GM21576 (cell line): ENCODE results near the gene ALDH9A1.
A peak's percentile ranks its signal among the peaks of the same experiment; 100 is the strongest.
"Not testable (repeated sequence)": the region's sequence is repeated elsewhere in the genome, so short reads cannot be mapped to it uniquely, and the experiment has no call there.

ENCODE experiments used
- ATAC-seq: cut with Tn5 transposase; IDR thresholded peaks from one replicate; pipeline ENCODE4 v1.9.1; 2021; ENCODE audit warnings: mild to moderate bottlenecking, moderate library complexity; ENCODE audit not compliant: unreplicated experiment

Gene ALDH9A1

GRCh38 chr1:165697881-165698760 is at the start of gene ALDH9A1:
Gene ALDH9A1 (minus strand): TSS chr1:165698562. CDS start chr1:165698558, 4 bp downstream.
- peak; percentile 91 for ATAC-seq

DNA sequence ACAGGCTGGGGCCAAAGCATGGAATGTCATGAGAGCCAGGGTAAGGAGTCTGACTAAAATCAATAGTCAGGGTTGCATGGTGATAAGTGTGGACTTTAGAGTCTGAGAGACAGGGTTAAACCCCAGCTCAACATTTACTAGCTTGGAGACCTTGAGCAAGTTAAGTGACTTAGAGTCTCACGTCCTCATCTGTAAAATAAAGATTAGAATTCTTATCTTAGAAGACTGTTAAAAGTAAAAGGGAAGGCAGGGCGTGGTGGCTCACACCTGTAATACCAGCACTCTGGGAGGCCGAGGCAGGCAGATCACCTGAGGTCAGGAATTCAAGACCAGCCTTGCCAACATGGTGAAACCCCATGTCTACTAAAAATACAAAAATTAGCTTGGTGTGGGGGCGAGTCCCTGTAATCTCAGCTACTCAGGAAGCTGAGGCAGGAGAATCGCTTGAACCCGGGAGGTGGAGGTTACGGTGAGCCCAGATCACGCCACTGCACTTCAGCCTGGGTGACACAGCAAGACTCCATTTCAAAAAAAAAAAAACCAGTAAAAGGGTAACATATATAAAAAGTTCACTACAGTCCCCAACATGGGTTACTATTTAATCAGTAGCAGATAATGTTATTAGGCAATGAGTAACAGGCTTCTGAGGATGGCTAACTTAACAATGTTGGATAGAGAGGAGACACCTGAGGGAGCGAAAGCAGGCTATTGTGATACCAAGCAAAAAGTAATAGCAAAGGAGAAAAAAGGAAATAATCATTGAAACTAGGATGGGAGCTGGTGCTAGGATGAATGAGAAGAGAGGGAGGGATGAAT is 49.5 kb upstream of the ALDH9A1 start:
- no peak for ATAC-seq

GRCh38 chr1:165744913-165745312 is 46.6 kb upstream of the ALDH9A1 start:
- ATAC-seq: not testable (repeated sequence)

DNA sequence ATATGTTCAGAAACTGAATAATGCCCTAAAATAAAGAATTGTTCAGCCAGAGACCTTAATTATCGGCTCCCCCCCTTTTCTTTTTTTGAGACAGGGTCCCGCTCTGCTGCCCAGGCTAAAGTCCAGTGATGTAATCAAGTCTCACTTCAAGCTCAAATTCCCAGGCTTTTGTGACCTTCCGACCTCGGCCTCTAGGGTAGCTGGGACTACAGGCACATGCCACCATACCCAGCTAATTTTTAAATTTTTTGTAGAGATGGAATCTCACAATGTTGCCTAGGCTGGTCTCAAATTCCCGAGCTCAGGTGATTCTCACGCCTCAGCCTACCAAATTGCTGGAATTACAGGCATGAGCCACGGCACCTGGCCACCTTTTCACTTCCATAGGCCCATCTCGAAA is 43.8 kb upstream of the ALDH9A1 start:
- ATAC-seq: no peak

DNA sequence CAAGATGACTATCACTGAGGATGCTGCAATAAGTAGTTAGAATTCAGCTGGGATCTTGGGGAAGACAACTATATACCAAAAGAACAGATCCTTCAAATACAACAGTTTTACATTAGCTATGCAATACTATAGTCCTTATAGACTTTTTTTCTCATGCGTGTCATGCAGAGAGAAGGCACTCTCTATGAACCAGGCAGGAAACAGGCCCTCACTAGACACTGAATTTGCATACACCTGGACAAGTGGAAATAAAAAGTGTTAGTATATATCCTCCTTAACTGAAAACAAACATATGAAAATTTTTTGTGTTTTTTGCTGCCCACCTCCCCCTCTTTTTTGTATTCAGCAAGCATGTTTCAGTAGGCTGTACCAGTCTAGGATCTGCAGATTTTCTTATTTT is 40.4 kb upstream of the ALDH9A1 start:
- peak; percentile 99 for ATAC-seq

DNA sequence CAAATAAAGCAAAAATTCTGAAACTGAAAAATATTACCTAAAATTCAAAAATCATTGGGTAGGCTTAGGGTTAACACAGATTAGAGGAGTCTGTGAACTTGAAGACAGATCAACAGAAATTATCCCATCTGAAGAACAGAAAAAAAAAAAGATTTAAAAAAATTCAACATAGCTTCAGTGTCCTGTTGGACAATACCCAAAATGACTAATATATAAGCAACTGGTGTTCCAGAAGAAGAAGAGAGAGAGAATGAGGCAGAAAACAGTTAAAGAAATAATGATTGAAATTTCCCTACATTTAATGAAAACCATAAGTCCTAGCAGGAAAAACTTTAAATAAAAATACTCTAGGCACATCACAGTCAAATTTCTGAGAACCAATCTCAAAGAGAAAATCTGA is 38.8 kb upstream of the ALDH9A1 start:
- ATAC-seq: no peak

DNA sequence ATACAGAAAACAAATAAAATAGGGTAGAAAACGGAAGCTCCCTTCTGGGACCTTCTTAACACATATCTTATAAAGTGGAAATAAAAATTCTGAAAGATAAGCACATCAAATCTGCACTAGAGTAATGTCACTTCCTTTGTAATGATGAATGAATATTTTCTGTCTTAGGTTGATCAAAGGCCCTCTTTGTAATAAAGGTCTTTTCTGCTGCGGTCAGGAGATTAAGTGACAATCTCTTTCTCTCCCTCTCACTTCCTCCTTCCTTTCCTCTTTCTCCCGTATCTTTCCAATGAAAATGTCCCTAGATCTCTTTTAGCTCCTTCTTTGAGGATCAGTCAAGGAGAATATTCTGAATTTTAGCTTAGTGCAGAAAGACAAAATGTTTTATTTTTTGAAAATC is 36.5 kb upstream of the ALDH9A1 start:
- no peak for ATAC-seq

GRCh38 chr1:165726841-165727240 is 28.5 kb upstream of the ALDH9A1 start:
- no peak for ATAC-seq

- no peak for ATAC-seq
Observed at GRCh38 chr1:165726169-165726568, 27.8 kb upstream of the ALDH9A1 start.

DNA sequence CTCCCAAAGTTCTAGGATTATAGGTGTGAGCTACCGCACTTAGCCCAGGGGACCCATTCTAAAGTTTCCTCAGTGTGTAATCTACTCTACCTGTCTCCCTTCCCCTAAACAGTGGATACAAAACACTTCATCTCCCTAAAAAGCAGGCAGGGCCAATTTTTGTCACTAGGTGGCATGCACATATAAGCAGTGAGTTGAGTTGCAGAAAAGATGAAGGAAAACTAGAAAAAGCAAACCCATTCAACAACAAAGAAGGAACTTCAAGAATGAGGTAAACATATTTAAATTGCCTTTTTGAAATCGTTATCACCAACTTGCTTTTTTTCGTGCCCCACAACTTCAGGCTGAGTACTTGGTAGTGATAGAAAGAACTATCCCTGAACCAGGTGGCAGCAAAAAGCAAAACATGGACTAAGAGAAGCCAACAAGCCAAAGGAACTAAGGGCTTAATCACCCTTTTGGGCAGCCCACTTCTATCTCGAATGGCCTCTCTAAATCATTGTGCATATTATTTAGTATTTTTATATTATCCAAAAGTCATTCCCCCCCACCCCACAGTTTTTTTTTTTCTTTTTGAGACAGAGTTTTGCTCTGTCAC is 19.7 kb upstream of the ALDH9A1 start:
- no peak for ATAC-seq

DNA sequence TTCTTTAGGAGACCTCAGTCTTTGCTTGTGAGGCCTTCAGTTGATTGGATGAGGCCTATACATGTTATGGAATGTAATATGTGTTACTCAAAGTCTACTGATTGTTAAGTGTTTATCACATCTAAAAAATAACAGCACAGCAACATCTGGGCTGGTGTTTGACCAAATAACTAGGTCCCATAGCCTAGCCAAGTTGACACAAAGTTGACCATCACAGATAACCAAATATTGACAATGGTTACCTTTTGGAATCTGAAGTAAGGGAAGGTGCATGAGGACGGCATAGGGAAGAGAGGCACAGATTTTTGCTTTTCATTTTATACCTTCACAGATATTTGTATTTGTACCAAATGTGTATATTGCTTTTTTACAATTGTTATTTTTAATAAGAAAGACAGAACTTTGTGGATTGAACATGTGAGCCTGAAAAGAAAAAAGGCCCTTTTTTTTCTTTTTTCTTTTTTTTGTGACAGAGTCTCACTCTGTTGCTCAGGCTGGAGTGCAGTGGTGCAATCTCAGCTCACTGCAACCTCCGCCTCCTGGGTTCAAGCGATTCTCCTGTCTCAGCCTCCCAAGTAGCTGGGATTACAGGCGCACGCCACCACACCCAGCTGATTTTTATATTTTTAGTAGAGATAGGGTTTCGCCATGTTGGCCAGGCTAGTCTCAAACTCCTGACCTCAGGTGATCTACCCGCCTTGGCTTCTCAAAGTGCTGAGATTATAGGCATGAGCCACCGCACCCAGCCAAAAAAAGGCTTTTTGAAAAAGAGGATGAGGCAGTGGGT is 18.1 kb upstream of the ALDH9A1 start:
- not testable (repeated sequence) for ATAC-seq

DNA sequence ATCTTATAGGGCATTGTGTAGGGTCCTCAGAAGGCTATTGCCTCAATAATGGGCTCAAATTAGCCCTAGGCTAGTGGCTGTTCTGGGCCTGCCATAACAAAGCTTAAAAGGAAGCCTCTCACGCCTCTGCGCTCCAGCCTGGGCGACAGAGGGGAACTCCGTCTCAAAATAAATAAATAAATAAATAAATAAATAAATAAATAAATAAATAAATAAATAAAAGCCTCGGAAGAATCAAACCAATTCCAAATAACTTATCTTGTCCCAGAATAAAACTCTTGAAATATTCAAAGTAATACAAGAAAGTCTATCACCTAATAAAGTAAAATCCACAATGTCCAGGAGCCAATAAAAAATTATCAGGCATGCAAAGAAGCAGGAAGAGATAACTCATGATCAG is 14.4 kb upstream of the ALDH9A1 start:
- no peak for ATAC-seq

DNA sequence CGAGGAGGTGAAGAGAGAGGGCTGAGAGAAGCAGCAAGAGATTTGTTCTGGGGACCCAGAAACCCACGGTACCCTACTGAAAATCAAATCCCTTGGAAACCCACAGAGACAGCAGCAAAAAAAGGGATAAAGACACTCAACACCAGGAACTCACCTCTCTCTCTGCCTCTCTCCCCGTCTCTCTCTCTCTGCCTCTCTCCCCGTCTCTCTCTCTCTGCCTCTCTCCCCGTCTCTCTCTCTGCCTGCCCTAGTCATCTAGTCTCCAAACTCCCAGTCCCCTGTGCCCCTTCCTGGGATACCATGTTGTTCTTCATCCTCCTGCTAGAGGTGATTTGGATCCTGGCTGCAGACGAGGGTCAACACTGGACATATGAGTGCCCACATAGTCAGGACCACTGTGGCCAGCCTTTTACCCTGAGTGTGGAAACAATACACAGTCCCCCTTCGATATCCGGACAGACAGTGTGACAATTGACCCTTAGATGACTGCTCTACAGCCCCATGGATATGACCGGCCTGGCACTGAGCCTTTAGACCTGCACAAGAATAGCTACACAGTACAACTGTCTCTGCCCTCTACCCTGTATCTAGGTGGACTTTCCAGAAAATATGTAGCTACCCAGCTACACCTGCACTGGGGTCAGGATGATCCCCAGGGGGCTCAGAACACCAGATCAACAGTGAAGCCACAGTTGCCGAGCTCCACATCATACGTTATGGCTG is 9.8 kb upstream of the ALDH9A1 start:
- ATAC-seq: no peak

GRCh38 chr1:165703648-165704047 is 5.3 kb upstream of the ALDH9A1 start:
- no peak for ATAC-seq

DNA sequence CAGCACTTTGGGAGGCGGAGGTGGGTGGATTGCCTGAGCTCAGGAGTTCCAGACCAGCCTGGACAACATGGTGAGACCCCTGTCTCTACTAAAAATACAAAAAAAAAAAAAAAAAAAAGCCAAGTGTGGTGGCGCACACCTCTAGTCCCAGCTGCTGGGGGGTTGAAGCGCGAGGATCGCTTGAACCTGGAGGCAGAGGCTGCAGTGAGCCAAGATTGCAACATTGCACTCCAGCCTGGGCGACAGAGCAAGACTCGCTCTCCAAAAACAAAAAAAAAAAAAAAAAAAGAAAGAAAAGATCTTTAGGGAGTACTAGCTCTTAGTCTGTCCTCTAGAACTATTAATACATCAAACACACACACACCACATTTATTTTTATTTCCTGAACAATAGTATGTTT is 3.6 kb upstream of the ALDH9A1 start:
- not testable (repeated sequence) for ATAC-seq

DNA sequence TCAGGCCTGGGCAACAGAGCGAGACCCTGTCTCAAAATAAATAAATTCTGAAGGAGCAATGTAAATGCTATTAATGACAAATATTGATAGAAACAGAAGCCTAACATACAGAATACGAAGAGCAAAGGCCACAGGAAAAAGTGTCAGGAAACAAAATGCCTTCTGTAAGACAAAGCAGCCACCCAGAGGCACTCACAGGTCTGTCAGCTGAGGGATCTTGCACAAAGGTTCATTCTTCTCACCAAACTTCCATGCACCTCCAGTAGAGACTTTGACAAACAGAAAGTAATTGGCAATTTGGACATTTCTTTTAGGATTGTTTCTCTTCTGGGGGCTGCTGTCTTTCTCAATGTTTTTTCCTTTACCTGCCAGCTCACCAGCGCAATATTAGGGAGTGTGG is 1.2 kb upstream of the ALDH9A1 start:
- ATAC-seq: no peak

- no peak for ATAC-seq
Observed at GRCh38 chr1:165698761-165699052, 345 bp upstream of the ALDH9A1 start.

GRCh38 chr1:165697491-165697880 is 876 bp downstream of the ALDH9A1 start:
- no peak for ATAC-seq

DNA sequence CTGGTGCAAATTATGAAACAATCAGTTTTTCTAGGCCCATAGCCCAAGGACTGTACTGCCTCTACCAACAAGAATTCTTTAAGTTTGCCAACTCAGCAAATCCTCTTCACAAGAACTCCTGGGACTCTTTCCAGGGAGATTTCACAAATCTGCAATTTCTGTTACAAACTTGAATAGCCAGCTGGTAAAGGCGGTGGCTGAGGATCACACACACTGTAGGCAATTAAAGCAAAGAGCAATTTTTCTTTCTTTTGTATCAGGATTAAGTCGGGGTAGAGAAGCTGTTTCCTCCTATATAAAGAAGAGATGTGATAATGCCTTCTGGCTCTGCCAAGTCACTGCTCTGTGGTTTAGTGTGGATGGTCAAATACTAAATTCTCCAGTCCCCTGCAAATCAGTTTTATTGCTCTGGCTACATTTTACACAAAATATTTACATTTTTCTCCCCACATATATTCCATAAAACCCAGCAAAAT is 1.7 kb downstream of the ALDH9A1 start:
- ATAC-seq: no peak

GRCh38 chr1:165695031-165695430 is 3.3 kb downstream of the ALDH9A1 start:
- ATAC-seq: no peak
